Hepatocyte (in vitro differentiated cells): ENCODE measurements around the gene MOK.

Experiments used
- CTCF ChIP-seq: fragments of 200-600 bp; sonication (generic); IDR thresholded peaks from 2 replicates; pipeline ENCODE4 v1.5.1; 2016; ENCODE audit warnings: antibody characterized with exemption, mild to moderate bottlenecking; ENCODE audit not compliant: poor library complexity
- EZH2 ChIP-seq: fragments of 200-600 bp; sonication (generic); IDR thresholded peaks from 2 replicates; pipeline ENCODE4 v1.6.1; 2016; ENCODE audit warnings: antibody characterized with exemption, mild to moderate bottlenecking, borderline replicate concordance

GRCh38 chr14:102342238-102342637, 37.3 kb upstream of the MOK start:
- TF ChIP-seq CTCF (no peak), EZH2 (no peak)
